DND-41 (cell line): ENCODE data around the gene LCN12.
A peak's percentile ranks its signal among the peaks of the same experiment; 100 is the strongest.

Experiments
- ATAC-seq: fragments of 200-7000 bp; cut with Tn5 transposase; 3 replicates; pipeline ENCODE4 v1.9.1; 2021; ENCODE audit warnings: low read depth; ENCODE audit not compliant: insufficient read depth
- DNase-seq: peaks from one replicate; pipeline ENCODE4 v3.0.0-alpha.2; 2020
- H2AFZ ChIP-seq: 2 replicates; pipeline ENCODE4 v1.6.0; 2012; ENCODE audit warnings: low read depth, low read length
- H3K27ac ChIP-seq: 2 replicates; pipeline ENCODE4 v1.5.1; 2012; ENCODE audit warnings: low read length, inconsistent platforms
- H3K27me3 ChIP-seq: fragments of 200-600 bp; sonication (generic); 2 replicates; pipeline ENCODE4 v1.6.0; 2012; ENCODE audit warnings: low read length, mild to moderate bottlenecking, inconsistent platforms; ENCODE audit not compliant: insufficient read depth, poor library complexity
- H3K36me3 ChIP-seq: 2 replicates; pipeline ENCODE4 v1.5.1; 2012; ENCODE audit warnings: low read length, inconsistent platforms; ENCODE audit not compliant: insufficient read depth
- H3K4me1 ChIP-seq: 2 replicates; pipeline ENCODE4 v1.5.1; 2012; ENCODE audit warnings: mild to moderate bottlenecking, low read length; ENCODE audit not compliant: insufficient read depth
- H3K4me2 ChIP-seq: 2 replicates; pipeline ENCODE4 v1.6.0; 2012; ENCODE audit warnings: mild to moderate bottlenecking, moderate library complexity, low read length, inconsistent platforms; ENCODE audit not compliant: insufficient read depth
- H3K4me3 ChIP-seq, 2 experiments: fragments of 200-600 bp in 1 of 2; shearing (Covaris generic) in 1 of 2; 2 replicates each; pipeline ENCODE4 v1.5.1; 2012 to 2016; ENCODE audit warnings: inconsistent platforms in 2 of 2, low read length in 2 of 2, mild to moderate bottlenecking in 2 of 2, low read depth in 1 of 2, moderate library complexity in 1 of 2
- H3K79me2 ChIP-seq: 2 replicates; pipeline ENCODE4 v1.6.0; 2012; ENCODE audit warnings: low read length, inconsistent platforms; ENCODE audit not compliant: insufficient read depth
- H3K9ac ChIP-seq: 2 replicates; pipeline ENCODE4 v1.6.0; 2012; ENCODE audit warnings: low read depth, mild to moderate bottlenecking, inconsistent platforms, low read length, moderate library complexity
- H3K9me3 ChIP-seq: 2 replicates; pipeline ENCODE4 v1.5.1; 2012; ENCODE audit warnings: low read length, moderate library complexity, mild to moderate bottlenecking, inconsistent platforms; ENCODE audit not compliant: insufficient read depth, severe bottlenecking
- H4K20me1 ChIP-seq: 2 replicates; pipeline ENCODE4 v1.6.0; 2012; ENCODE audit warnings: low read length; ENCODE audit not compliant: insufficient read depth
- CTCF ChIP-seq: IDR thresholded peaks from 2 replicates; pipeline ENCODE4 v1.5.1; 2012; ENCODE audit warnings: borderline replicate concordance, low read length, moderate library complexity, mild to moderate bottlenecking; ENCODE audit not compliant: poor library complexity, severe bottlenecking; ENCODE audit errors: extremely low read depth
- EZH2 ChIP-seq: IDR thresholded peaks from 3 replicates; pipeline ENCODE4 v1.6.1; 2012; ENCODE audit warnings: borderline replicate concordance, low read depth, mild to moderate bottlenecking, moderate library complexity, low read length, inconsistent platforms; ENCODE audit not compliant: severe bottlenecking

The LCN12 gene

DNA sequence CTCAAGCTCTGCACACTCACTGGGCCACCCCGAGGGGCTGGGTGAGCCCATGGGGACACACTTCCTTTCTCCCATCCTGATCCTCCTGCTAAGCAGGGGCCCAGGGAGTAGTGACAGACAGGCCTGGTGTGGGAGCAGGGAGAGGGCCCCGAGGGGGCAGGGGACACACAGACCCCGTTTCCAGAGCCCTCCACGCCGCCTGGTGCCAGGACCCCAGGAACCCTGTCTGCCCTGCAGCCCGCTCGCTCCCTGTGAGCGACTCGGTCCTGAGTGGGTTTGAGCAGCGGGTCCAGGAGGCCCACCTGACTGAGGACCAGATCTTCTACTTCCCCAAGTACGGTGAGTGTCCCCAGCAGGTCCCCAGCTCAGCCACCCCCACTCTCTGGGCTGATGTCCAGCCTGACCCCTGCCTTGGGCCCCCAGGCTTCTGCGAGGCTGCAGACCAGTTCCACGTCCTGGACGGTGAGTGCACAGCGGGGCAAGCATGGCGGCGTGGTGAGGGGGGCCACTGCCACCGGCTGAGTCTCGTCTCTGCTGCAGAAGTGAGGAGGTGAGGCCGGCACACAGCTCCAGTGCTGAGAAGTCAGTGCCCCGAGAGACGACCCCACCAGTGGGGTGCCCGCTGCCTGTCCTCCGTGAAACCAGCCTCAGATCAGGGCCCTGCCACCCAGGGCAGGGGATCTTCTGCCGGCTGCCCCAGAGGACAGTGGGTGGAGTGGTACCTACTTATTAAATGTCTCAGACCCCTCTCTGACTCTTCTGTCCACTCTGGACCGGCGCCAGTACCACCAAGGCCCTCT is 5.6 kb upstream of the LCN12 start:
- Histone ChIP-seq H3K36me3 (peaks cover 15% of the 10 kb centered on the region), H3K27me3 (no peaks in the 10 kb centered on the region), H3K4me1 (peaks cover 45% of the 10 kb centered on the region), H3K4me2 (no peak overlapping the region), H3K9ac (no peak overlapping the region), H4K20me1 (peaks cover 13% of the 10 kb centered on the region), H3K4me3 (no peak overlapping the region), H3K27ac (no peak overlapping the region), H3K9me3 (no peaks in the 10 kb centered on the region), H2AFZ (no peak overlapping the region), H3K79me2 (peaks cover 20% of the 10 kb centered on the region)
- DNase-seq (no peak), ATAC-seq (no peak)
- TF ChIP-seq CTCF (no peak), EZH2 (no peak)

GRCh38 chr9:136947028-136947891 is 4.8 kb upstream of the LCN12 start:
- no peak overlapping the region for H2AFZ ChIP-seq
- H3K4me2 ChIP-seq, result no peak overlapping the region
- TF ChIP-seq CTCF (no peak), EZH2 (no peak)
- H3K36me3 ChIP-seq, result peaks cover 7% of the 10 kb centered on the region
- no peak overlapping the region for H3K27ac ChIP-seq
- no peak for ATAC-seq
- no peaks in the 10 kb centered on the region for H3K27me3 ChIP-seq
- H3K79me2 ChIP-seq, result peaks cover 19% of the 10 kb centered on the region
- H3K9me3 ChIP-seq, result no peaks in the 10 kb centered on the region
- H3K9ac ChIP-seq, result no peak overlapping the region
- no peak overlapping the region for H3K4me3 ChIP-seq
- H4K20me1 ChIP-seq, result peaks cover 13% of the 10 kb centered on the region
- H3K4me1 ChIP-seq, result peaks cover 39% of the 10 kb centered on the region
- no peak for DNase-seq

GRCh38 chr9:136947955-136948510 is 4.0 kb upstream of the LCN12 start:
- Histone ChIP-seq H3K4me3 (no peak overlapping the region), H4K20me1 (peaks cover 6% of the 10 kb centered on the region), H3K36me3 (no peaks in the 10 kb centered on the region; the same call in 1 of the 2 replicates), H3K4me2 (no peak overlapping the region), H2AFZ (no peak overlapping the region), H3K9me3 (no peaks in the 10 kb centered on the region), H3K4me1 (peaks cover 32% of the 10 kb centered on the region), H3K27ac (no peak overlapping the region), H3K27me3 (no peaks in the 10 kb centered on the region), H3K9ac (no peak overlapping the region), H3K79me2 (peaks cover 13% of the 10 kb centered on the region)
- TF ChIP-seq CTCF (peak; percentile 14), EZH2 (no peak)
- ATAC-seq (no peak), DNase-seq (no peak)
